OCI-LY3 (cell line): ENCODE measurements around the gene ASCL1.

Experiments used
- H2AFZ ChIP-seq: fragments of 200-600, 300-600 bp; shearing (Covaris generic); 2 replicates; pipeline ENCODE4 v1.6.0; 2014; ENCODE audit warnings: antibody characterized with exemption, low read depth, low read length
- H3K27ac ChIP-seq: fragments of 200-600, 300-600 bp; sonication (generic); 2 replicates; pipeline ENCODE4 v1.5.1; 2014; ENCODE audit warnings: mild to moderate bottlenecking, low read length, moderate library complexity, mixed read lengths
- H3K27me3 ChIP-seq: fragments of 200-600, 300-600 bp; sonication (generic); 2 replicates; pipeline ENCODE4 v1.6.1; 2014; ENCODE audit warnings: low read depth, low read length, mixed read lengths
- H3K36me3 ChIP-seq: fragments of 200-600, 300-600 bp; sonication (generic); replicated peaks from 2 replicates; pipeline ENCODE3; 2014; ENCODE audit warnings: low read depth, low read length, mixed read lengths
- H3K4me1 ChIP-seq: fragments of 300-600, 200-600 bp; sonication (generic); 2 replicates; pipeline ENCODE4 v1.6.1; 2014; ENCODE audit warnings: low read length, mixed read lengths
- H3K4me2 ChIP-seq: fragments of 200-600, 300-600 bp; sonication (generic); 2 replicates; pipeline ENCODE4 v1.6.1; 2014; ENCODE audit warnings: low read length, mixed read lengths
- H3K4me3 ChIP-seq: fragments of 300-600, 200-600 bp; sonication (generic); 2 replicates; pipeline ENCODE4 v1.5.1; 2014; ENCODE audit warnings: antibody characterized with exemption, mild to moderate bottlenecking, low read length, moderate library complexity
- H3K79me2 ChIP-seq: fragments of 300-600, 200-600 bp; shearing (Covaris generic); 2 replicates; pipeline ENCODE4 v1.6.1; 2014; ENCODE audit warnings: mild to moderate bottlenecking, low read length, mixed read lengths
- H3K9ac ChIP-seq: fragments of 300-600, 200-600 bp; shearing (Covaris generic); 2 replicates; pipeline ENCODE4 v1.6.0; 2014; ENCODE audit warnings: mild to moderate bottlenecking, low read length, moderate library complexity
- H3K9me3 ChIP-seq: fragments of 200-600, 300-600 bp; shearing (Covaris generic); 2 replicates; pipeline ENCODE4 v1.6.1; 2014; ENCODE audit warnings: low read length, mixed read lengths; ENCODE audit not compliant: insufficient read depth
- H4K20me1 ChIP-seq: fragments of 200-600, 300-600 bp; sonication (generic); 2 replicates; pipeline ENCODE4 v1.6.1; 2016; ENCODE audit warnings: low read length, mixed read lengths; ENCODE audit not compliant: insufficient read depth
- CTCF ChIP-seq: fragments of 200-600, 300-600 bp; sonication (generic); IDR thresholded peaks from 2 replicates; pipeline ENCODE4 v1.5.1; 2014; ENCODE audit warnings: antibody characterized with exemption, low read length, low read depth
- EZH2phosphoT487 ChIP-seq: fragments of 200-600 bp; shearing (Covaris generic); IDR thresholded peaks from 2 replicates; pipeline ENCODE4 v1.6.1; 2018; ENCODE audit warnings: antibody characterized with exemption, mixed run types, low read depth

The ASCL1 gene

GRCh38 chr12:102970780-102971179 is 13.3 kb downstream of the ASCL1 start:
- H4K20me1 ChIP-seq = no peaks in the 10 kb centered on the region
- no peak overlapping the region for H3K27ac ChIP-seq
- no peak overlapping the region for H3K9ac ChIP-seq
- H3K27me3 ChIP-seq = no peaks in the 10 kb centered on the region
- H3K36me3 ChIP-seq = no peaks in the 10 kb centered on the region
- H3K4me3 ChIP-seq = no peak overlapping the region
- no peak overlapping the region for H2AFZ ChIP-seq
- H3K9me3 ChIP-seq = no peaks in the 10 kb centered on the region
- H3K4me2 ChIP-seq = no peak overlapping the region
- no peaks in the 10 kb centered on the region for H3K79me2 ChIP-seq
- no peaks in the 10 kb centered on the region for H3K4me1 ChIP-seq
- TF ChIP-seq EZH2phosphoT487 (no peak), CTCF (no peak)

GRCh38 chr12:102971227-102971626 is 13.8 kb downstream of the ASCL1 start:
- Histone ChIP-seq H3K36me3 (no peaks in the 10 kb centered on the region), H3K79me2 (no peaks in the 10 kb centered on the region), H3K27ac (no peak overlapping the region), H3K27me3 (no peaks in the 10 kb centered on the region), H3K9me3 (no peaks in the 10 kb centered on the region), H2AFZ (no peak overlapping the region), H3K4me1 (no peaks in the 10 kb centered on the region), H3K9ac (no peak overlapping the region), H3K4me3 (no peak overlapping the region), H3K4me2 (no peak overlapping the region), H4K20me1 (no peaks in the 10 kb centered on the region)
- no peak for TF ChIP-seq CTCF
- TF ChIP-seq EZH2phosphoT487 = no peak

GRCh38 chr12:102973583-102973982 is 16.1 kb downstream of the ASCL1 start:
- Histone ChIP-seq H4K20me1 (no peaks in the 10 kb centered on the region), H3K9me3 (no peaks in the 10 kb centered on the region), H2AFZ (no peak overlapping the region), H3K4me2 (no peak overlapping the region), H3K4me1 (no peaks in the 10 kb centered on the region), H3K9ac (no peak overlapping the region), H3K36me3 (no peaks in the 10 kb centered on the region), H3K27me3 (no peaks in the 10 kb centered on the region), H3K4me3 (no peak overlapping the region), H3K27ac (no peak overlapping the region), H3K79me2 (no peaks in the 10 kb centered on the region)
- TF ChIP-seq CTCF = no peak
- no peak for TF ChIP-seq EZH2phosphoT487

- Histone ChIP-seq H4K20me1 (no peaks in the 10 kb centered on the region), H3K9me3 (no peaks in the 10 kb centered on the region), H3K9ac (no peak overlapping the region), H3K4me2 (no peak overlapping the region), H3K4me1 (peaks cover 6% of the 10 kb centered on the region; the same call in 1 of the 2 replicates), H2AFZ (no peak overlapping the region), H3K27me3 (no peaks in the 10 kb centered on the region), H3K27ac (no peak overlapping the region), H3K36me3 (no peaks in the 10 kb centered on the region), H3K4me3 (no peak overlapping the region), H3K79me2 (no peaks in the 10 kb centered on the region)
- no peak for TF ChIP-seq CTCF
- no peak for TF ChIP-seq EZH2phosphoT487
Observed at GRCh38 chr12:102976609-102977280, 19.3 kb downstream of the ASCL1 start.
